MCF 10A (cell line): ENCODE data around the gene ARFGAP3. TPM values are rescaled to one million over a fixed set of nuclear protein-coding genes. Genes with fewer than 3 reads are reported as not detected.
A peak's percentile ranks its signal among the peaks of the same experiment; 100 is the strongest.

Experiments
- BruUV-seq: library from RNA; stranded (reverse); fragments of 400-500 nt; replicated peaks from 2 replicates; lab custom pipeline; 2021; lab: Mats Ljungman, UMichigan
- CTCF ChIA-PET: fragments of 300-600 bp; sonication (Branson Sonifier 250); formaldehyde crosslinking; extraction: SDS; loops from one replicate; lab custom pipeline; 2021; ENCODE audit warnings: antibody characterized with exemption, inconsistent platforms; lab: Yijun Ruan, JAX
- POLR2A ChIA-PET: fragments of 300-600, 350-650 bp; sonication (Branson Sonifier 250); formaldehyde crosslinking; extraction: SDS; loops from one replicate; lab custom pipeline; 2020; ENCODE audit warnings: antibody characterized with exemption, inconsistent platforms; lab: Yijun Ruan, JAX
- DNase-seq: peaks from one replicate; pipeline ENCODE4 v3.0.0-alpha.2; 2018; ENCODE audit not compliant: unreplicated experiment
- H3K27ac Mint-ChIP-seq: one replicate; pipeline ENCODE4 v1.8.0; 2022; ENCODE audit warnings: mild to moderate bottlenecking, low read depth, mixed read lengths; ENCODE audit not compliant: unreplicated experiment
- H3K27me3 Mint-ChIP-seq: one replicate; pipeline ENCODE4 v1.8.0; 2022; ENCODE audit warnings: mixed read lengths; ENCODE audit not compliant: insufficient read depth, unreplicated experiment
- H3K36me3 Mint-ChIP-seq: one replicate; pipeline ENCODE4 v1.8.0; 2022; ENCODE audit warnings: mild to moderate bottlenecking, moderate library complexity, mixed read lengths; ENCODE audit not compliant: insufficient read depth, unreplicated experiment
- H3K4me1 Mint-ChIP-seq: one replicate; pipeline ENCODE4 v1.8.0; 2022; ENCODE audit warnings: mixed read lengths; ENCODE audit not compliant: insufficient read depth, unreplicated experiment
- H3K4me3 Mint-ChIP-seq: one replicate; pipeline ENCODE4 v1.8.0; 2022; ENCODE audit warnings: mild to moderate bottlenecking, moderate library complexity, mixed read lengths; ENCODE audit not compliant: unreplicated experiment
- H3K9me3 Mint-ChIP-seq: one replicate; pipeline ENCODE4 v1.8.0; 2022; ENCODE audit warnings: mixed read lengths; ENCODE audit not compliant: unreplicated experiment
- intact Hi-C: fragments of 100-400 bp; cut with micrococcal nuclease; formaldehyde crosslinking; loops from 2 replicates; pipeline ENCODE4 v1.14.1; 2022
- total RNA-seq: library from RNA; stranded (reverse); gene quantifications from 2 replicates; pipeline ENCODE4 v1.2.3, GENCODE V29; 2022
- TF ChIP-seq, protein P1 (sequence below): fragments of 200-600 bp; IDR thresholded peaks from one replicate; pipeline ENCODE4 v1.8.0; 2022; ENCODE audit warnings: antibody characterized with exemption, mild to moderate bottlenecking; ENCODE audit not compliant: unreplicated experiment

Gene ARFGAP3
- total RNA-seq, 1 experiment from 2014 or later = 67.1 TPM

DNA sequence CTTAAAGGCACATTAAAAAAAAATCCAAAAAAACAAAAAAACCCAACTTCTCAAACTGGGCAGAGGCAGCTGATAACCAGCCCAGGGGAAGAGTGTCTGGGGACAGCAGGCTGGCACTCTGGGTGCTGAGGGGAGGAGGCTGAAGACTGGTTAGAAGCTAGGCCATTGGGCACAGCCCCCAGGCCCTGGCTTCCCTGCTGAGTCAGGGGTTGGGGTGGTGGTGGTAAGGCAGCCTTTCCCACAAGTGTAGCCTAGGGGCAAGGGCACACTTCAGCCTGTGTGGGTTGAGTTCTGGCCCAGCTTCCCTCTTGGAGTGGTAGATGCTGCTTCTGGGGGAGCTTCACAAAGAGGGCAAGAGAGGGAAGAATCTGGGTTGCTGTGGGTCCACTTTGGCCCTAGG is 16.3 kb upstream of the ARFGAP3 start:
- no peak overlapping the region for H3K27ac Mint-ChIP-seq
- no peaks in the 10 kb centered on the region for H3K4me1 Mint-ChIP-seq
- peaks cover 72% of the 10 kb centered on the region for H3K36me3 Mint-ChIP-seq
- no peaks in the 10 kb centered on the region for H3K27me3 Mint-ChIP-seq
- no TSS peak for BruUV-seq
- DNase-seq = no peak
- CTCF ChIA-PET = interaction anchor here (1.0 kb wide), 1 partner anchor 58 kb away, joined by 5 read pairs; no protein-coding TSS in a partner anchor
- intact Hi-C loops = no loop called here
- TF ChIP-seq, protein P1, sequence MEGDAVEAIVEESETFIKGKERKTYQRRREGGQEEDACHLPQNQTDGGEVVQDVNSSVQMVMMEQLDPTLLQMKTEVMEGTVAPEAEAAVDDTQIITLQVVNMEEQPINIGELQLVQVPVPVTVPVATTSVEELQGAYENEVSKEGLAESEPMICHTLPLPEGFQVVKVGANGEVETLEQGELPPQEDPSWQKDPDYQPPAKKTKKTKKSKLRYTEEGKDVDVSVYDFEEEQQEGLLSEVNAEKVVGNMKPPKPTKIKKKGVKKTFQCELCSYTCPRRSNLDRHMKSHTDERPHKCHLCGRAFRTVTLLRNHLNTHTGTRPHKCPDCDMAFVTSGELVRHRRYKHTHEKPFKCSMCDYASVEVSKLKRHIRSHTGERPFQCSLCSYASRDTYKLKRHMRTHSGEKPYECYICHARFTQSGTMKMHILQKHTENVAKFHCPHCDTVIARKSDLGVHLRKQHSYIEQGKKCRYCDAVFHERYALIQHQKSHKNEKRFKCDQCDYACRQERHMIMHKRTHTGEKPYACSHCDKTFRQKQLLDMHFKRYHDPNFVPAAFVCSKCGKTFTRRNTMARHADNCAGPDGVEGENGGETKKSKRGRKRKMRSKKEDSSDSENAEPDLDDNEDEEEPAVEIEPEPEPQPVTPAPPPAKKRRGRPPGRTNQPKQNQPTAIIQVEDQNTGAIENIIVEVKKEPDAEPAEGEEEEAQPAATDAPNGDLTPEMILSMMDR = no peak
- H3K4me3 Mint-ChIP-seq = no peak overlapping the region
- POLR2A ChIA-PET = no interaction called here
- H3K9me3 Mint-ChIP-seq = no peaks in the 10 kb centered on the region

- Mint-ChIP-seq H3K4me1 (no peaks in the 10 kb centered on the region), H3K27me3 (no peaks in the 10 kb centered on the region), H3K4me3 (no peak overlapping the region), H3K27ac (no peak overlapping the region), H3K36me3 (peaks cover 75% of the 10 kb centered on the region), H3K9me3 (no peaks in the 10 kb centered on the region)
- BruUV-seq = no TSS peak
- intact Hi-C loops = no loop called here
- DNase-seq = no peak
- TF ChIP-seq, protein P1 = no peak
- ChIA-PET CTCF (no interaction called here), POLR2A (no interaction called here)
Measured at GRCh38 chr22:42872821-42873220, 15.7 kb upstream of the ARFGAP3 start.

DNA sequence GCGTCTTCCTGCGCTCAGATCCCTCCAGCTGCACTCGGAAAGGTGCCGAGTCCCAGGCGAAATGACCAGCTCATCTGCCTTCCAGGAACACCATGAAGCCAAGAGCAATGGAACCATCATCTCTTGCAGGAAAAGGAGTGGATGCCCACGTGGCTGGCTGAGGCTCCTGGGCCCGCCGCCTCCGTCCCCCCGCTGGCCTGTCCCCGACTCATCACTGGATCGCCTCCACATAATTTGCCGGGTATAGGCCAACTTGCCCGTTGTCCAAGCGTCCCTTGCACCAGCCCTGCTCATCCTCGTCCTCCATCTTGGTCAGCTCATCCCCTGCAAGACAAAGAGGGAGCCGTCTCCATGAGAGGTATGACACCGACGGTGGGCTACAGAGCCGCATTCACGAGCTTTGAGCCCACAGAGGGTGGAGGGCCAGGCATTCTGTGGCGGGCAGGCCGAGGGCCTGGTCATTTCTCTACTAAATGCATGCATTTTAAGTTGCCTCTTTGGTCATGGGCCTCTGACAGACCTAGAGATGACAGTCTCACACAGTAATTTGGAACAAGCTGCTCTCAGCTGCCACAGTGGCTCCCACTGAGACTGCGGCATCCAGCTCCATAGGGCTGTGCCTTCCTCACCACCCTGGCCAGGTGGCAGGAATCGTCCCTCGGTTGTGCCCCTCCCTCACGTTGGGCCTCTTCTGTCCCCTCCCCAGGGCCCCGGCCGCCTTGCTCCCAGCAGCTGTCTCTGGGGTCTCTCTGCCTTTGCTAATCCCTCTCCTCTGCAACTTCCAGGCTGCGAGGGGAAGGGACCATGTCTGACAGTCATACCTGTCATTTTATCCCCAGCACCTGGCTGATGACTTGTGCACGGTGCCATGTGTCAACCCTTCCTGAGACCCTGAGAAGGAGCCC is 14.3 kb upstream of the ARFGAP3 start:
- intact Hi-C loops = no loop called here
- no peaks in the 10 kb centered on the region for H3K27me3 Mint-ChIP-seq
- BruUV-seq = no TSS peak
- peaks cover 72% of the 10 kb centered on the region for H3K36me3 Mint-ChIP-seq
- H3K9me3 Mint-ChIP-seq = no peaks in the 10 kb centered on the region
- TF ChIP-seq, protein P1 = no peak
- no peaks in the 10 kb centered on the region for H3K4me1 Mint-ChIP-seq
- no peak for DNase-seq
- ChIA-PET CTCF (interaction anchor here (0.5 to 1.3 kb wide), 2 partner anchors 12 to 197 kb away, joined by 3 to 4 read pairs; no protein-coding TSS in a partner anchor), POLR2A (no interaction called here)
- no peak overlapping the region for H3K27ac Mint-ChIP-seq
- no peak overlapping the region for H3K4me3 Mint-ChIP-seq

- BruUV-seq = TSS peak; percentile 51
- no peak for DNase-seq
- no peaks in the 10 kb centered on the region for H3K27me3 Mint-ChIP-seq
- peaks cover 58% of the 10 kb centered on the region for H3K36me3 Mint-ChIP-seq
- ChIA-PET CTCF (interaction anchor here (0.7 to 1.3 kb wide), 2 partner anchors 11 to 249 kb away, joined by 3 read pairs; no protein-coding TSS in a partner anchor), POLR2A (interaction anchor here (0.6 kb wide), 1 partner anchor 63 kb away, joined by 3 read pairs; no protein-coding TSS in a partner anchor)
- H3K4me3 Mint-ChIP-seq = no peak overlapping the region
- TF ChIP-seq, protein P1 = no peak
- H3K9me3 Mint-ChIP-seq = no peaks in the 10 kb centered on the region
- H3K4me1 Mint-ChIP-seq = no peaks in the 10 kb centered on the region
- H3K27ac Mint-ChIP-seq = no peak overlapping the region
- intact Hi-C loops = loop anchor here (5.0 kb wide), 1 partner anchor 88 kb away; no protein-coding TSS in a partner anchor
Measured at GRCh38 chr22:42869888-42870480, 12.9 kb upstream of the ARFGAP3 start.
